GM12878 (cell line): Measurements from ENCODE around the gene SLC35G2. TPM values are rescaled to one million over a fixed set of nuclear protein-coding genes. Genes with fewer than 3 reads are reported as not detected.

ENCODE experiments used
- NRF1 ChIP-seq: conservative IDR thresholded peaks from 2 replicates; pipeline ENCODE4 v1.6.1; 2011; ENCODE audit warnings: mild to moderate bottlenecking, low read depth, low read length, improper control_type of control experiment
- PBX3 ChIP-seq: IDR thresholded peaks from 2 replicates; pipeline ENCODE4 v1.6.1; 2011; ENCODE audit warnings: mild to moderate bottlenecking, low read depth, low read length, moderate library complexity; ENCODE audit not compliant: insufficient replicate concordance
- YBX1 ChIP-seq: fragments of 450-650 bp; IDR thresholded peaks from 2 replicates; pipeline ENCODE4 v1.6.1; 2016; ENCODE audit warnings: antibody characterized with exemption
- ZZZ3 ChIP-seq: IDR thresholded peaks from 2 replicates; pipeline ENCODE4 v1.6.1; 2011; ENCODE audit warnings: low read depth; ENCODE audit not compliant: control insufficient read depth, insufficient read length
- polyA plus RNA-seq, 11 experiments: library from polyadenylated mRNA; depleted of rRNA in 4 of 11; unstranded in 6 of 11; stranded (reverse) in 5 of 11; fragments of >200 nt; fragmentation: Nextera tagmentation in 4 of 11; fragmentation: Illumina TruSeq in 1 of 11; extraction: Ambion mirVana in 4 of 11; extraction: Trizol in 1 of 11; gene quantifications; 1 replicate in 1 of 11; 2 replicates in 10 of 11; pipeline versions ENCODE4 v1.2.1 to v1.2.3, GENCODE V29; 2011 to 2016; ENCODE audit warnings: inconsistent platforms in 2 of 11, missing spikeins in 2 of 11, low read depth in 1 of 11
- total RNA-seq, 4 experiments: library from RNA; depleted of rRNA in 3 of 4; stranded (reverse); fragments of >200 nt in 3 of 4; fragmentation: Illumina TruSeq in 1 of 4; extraction: Trizol in 1 of 4; gene quantifications; 2 replicates each; pipeline versions ENCODE4 v1.2.1 to v1.2.3, GENCODE V29; 2013 to 2021
- TF ChIP-seq, protein P1 (sequence below): fragments of 450-650 bp; IDR thresholded peaks from 2 replicates; pipeline ENCODE4 v1.6.1; 2017; ENCODE audit warnings: mild to moderate bottlenecking
- TF ChIP-seq, protein P2 (sequence below): fragments of 450-650 bp; IDR thresholded peaks from 2 replicates; pipeline ENCODE4 v1.6.1; 2017; ENCODE audit warnings: borderline replicate concordance
- TF ChIP-seq, protein P3 (sequence below): fragments of 450-650 bp; IDR thresholded peaks from 2 replicates; pipeline ENCODE4 v1.6.1; 2017; ENCODE audit warnings: mild to moderate bottlenecking, moderate library complexity

Gene SLC35G2
- total and polyA plus RNA-seq, 10 of the 15 experiments (the other 5 are each of a cell fraction or from before 2014, with no cell fraction given) = 0.11 to 1.9 (median 0.27) TPM

GRCh38 chr3:136861890-136862616 is 43.1 kb downstream of the SLC35G2 start, which contains the start of gene NCK1 (continued):
- TF ChIP-seq PBX3 (peak; percentile 96), YBX1 (no peak), NRF1 (peak; percentile 67), ZZZ3 (no peak)
- TF ChIP-seq, protein P1, sequence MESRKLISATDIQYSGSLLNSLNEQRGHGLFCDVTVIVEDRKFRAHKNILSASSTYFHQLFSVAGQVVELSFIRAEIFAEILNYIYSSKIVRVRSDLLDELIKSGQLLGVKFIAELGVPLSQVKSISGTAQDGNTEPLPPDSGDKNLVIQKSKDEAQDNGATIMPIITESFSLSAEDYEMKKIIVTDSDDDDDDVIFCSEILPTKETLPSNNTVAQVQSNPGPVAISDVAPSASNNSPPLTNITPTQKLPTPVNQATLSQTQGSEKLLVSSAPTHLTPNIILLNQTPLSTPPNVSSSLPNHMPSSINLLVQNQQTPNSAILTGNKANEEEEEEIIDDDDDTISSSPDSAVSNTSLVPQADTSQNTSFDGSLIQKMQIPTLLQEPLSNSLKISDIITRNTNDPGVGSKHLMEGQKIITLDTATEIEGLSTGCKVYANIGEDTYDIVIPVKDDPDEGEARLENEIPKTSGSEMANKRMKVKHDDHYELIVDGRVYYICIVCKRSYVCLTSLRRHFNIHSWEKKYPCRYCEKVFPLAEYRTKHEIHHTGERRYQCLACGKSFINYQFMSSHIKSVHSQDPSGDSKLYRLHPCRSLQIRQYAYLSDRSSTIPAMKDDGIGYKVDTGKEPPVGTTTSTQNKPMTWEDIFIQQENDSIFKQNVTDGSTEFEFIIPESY = no peak
- TF ChIP-seq, protein P2, sequence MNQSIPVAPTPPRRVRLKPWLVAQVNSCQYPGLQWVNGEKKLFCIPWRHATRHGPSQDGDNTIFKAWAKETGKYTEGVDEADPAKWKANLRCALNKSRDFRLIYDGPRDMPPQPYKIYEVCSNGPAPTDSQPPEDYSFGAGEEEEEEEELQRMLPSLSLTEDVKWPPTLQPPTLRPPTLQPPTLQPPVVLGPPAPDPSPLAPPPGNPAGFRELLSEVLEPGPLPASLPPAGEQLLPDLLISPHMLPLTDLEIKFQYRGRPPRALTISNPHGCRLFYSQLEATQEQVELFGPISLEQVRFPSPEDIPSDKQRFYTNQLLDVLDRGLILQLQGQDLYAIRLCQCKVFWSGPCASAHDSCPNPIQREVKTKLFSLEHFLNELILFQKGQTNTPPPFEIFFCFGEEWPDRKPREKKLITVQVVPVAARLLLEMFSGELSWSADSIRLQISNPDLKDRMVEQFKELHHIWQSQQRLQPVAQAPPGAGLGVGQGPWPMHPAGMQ = no peak
- TF ChIP-seq, protein P3, sequence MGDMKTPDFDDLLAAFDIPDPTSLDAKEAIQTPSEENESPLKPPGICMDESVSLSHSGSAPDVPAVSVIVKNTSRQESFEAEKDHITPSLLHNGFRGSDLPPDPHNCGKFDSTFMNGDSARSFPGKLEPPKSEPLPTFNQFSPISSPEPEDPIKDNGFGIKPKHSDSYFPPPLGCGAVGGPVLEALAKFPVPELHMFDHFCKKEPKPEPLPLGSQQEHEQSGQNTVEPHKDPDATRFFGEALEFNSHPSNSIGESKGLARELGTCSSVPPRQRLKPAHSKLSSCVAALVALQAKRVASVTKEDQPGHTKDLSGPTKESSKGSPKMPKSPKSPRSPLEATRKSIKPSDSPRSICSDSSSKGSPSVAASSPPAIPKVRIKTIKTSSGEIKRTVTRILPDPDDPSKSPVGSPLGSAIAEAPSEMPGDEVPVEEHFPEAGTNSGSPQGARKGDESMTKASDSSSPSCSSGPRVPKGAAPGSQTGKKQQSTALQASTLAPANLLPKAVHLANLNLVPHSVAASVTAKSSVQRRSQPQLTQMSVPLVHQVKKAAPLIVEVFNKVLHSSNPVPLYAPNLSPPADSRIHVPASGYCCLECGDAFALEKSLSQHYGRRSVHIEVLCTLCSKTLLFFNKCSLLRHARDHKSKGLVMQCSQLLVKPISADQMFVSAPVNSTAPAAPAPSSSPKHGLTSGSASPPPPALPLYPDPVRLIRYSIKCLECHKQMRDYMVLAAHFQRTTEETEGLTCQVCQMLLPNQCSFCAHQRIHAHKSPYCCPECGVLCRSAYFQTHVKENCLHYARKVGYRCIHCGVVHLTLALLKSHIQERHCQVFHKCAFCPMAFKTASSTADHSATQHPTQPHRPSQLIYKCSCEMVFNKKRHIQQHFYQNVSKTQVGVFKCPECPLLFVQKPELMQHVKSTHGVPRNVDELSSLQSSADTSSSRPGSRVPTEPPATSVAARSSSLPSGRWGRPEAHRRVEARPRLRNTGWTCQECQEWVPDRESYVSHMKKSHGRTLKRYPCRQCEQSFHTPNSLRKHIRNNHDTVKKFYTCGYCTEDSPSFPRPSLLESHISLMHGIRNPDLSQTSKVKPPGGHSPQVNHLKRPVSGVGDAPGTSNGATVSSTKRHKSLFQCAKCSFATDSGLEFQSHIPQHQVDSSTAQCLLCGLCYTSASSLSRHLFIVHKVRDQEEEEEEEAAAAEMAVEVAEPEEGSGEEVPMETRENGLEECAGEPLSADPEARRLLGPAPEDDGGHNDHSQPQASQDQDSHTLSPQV = no peak
